Ramos (cell line): ENCODE results near the gene ANKRD9.

Experiments
- in situ Hi-C: fragments of 300-500 bp; cut with MboI; formaldehyde crosslinking; loops from one replicate; pipeline ENCODE4 v1.14.3; 2022; ENCODE audit warnings: low sequenced_read_pairs; ENCODE audit not compliant: unreplicated experiment

The ANKRD9 gene

GRCh38 chr14:102539544-102540314, 30.2 kb upstream of the ANKRD9 start:
- in situ Hi-C loops, result loop anchor here (10.0 kb wide), 1 partner anchor 375 kb away; no protein-coding TSS in a partner anchor

GRCh38 chr14:102538602-102539543, 29.3 kb upstream of the ANKRD9 start:
- in situ Hi-C loops, result loop anchor here (10.0 kb wide), 1 partner anchor 376 kb away; no protein-coding TSS in a partner anchor

- in situ Hi-C loops, result loop anchor here (10.0 kb wide), 1 partner anchor 377 kb away; no protein-coding TSS in a partner anchor
Measured at GRCh38 chr14:102537981-102538601, 28.5 kb upstream of the ANKRD9 start.

GRCh38 chr14:102532204-102532658, 22.7 kb upstream of the ANKRD9 start:
- in situ Hi-C loops, result loop anchor here (10.0 kb wide), 1 partner anchor 383 kb away; no protein-coding TSS in a partner anchor

- in situ Hi-C loops, result loop anchor here (10.0 kb wide), 1 partner anchor 384 kb away; no protein-coding TSS in a partner anchor
Measured at GRCh38 chr14:102530828-102531478, 21.4 kb upstream of the ANKRD9 start.

GRCh38 chr14:102528431-102529170, 19.0 kb upstream of the ANKRD9 start:
- in situ Hi-C loops, result no loop called here

- in situ Hi-C loops, result no loop called here
Measured at GRCh38 chr14:102525929-102526497, 16.4 kb upstream of the ANKRD9 start.

- in situ Hi-C loops, result no loop called here
Measured at GRCh38 chr14:102525219-102525928, 15.8 kb upstream of the ANKRD9 start.

GRCh38 chr14:102524451-102525218, 15.1 kb upstream of the ANKRD9 start:
- in situ Hi-C loops, result no loop called here

GRCh38 chr14:102523569-102524450, 14.2 kb upstream of the ANKRD9 start:
- in situ Hi-C loops, result no loop called here

GRCh38 chr14:102523200-102523568, 13.6 kb upstream of the ANKRD9 start:
- in situ Hi-C loops, result no loop called here

GRCh38 chr14:102519709-102520108, 10.1 kb upstream of the ANKRD9 start:
- in situ Hi-C loops, result loop anchor here (10.0 kb wide), 1 partner anchor 565 kb away; no protein-coding TSS in a partner anchor

GRCh38 chr14:102518063-102518648, 8.6 kb upstream of the ANKRD9 start:
- in situ Hi-C loops, result loop anchor here (10.0 kb wide), 1 partner anchor 563 kb away; no protein-coding TSS in a partner anchor

- in situ Hi-C loops, result loop anchor here (10.0 kb wide), 1 partner anchor 563 kb away; no protein-coding TSS in a partner anchor
Measured at GRCh38 chr14:102517392-102518062, 8.0 kb upstream of the ANKRD9 start.
